ENCODE measurements around the gene SLC23A2. TPM values are rescaled to one million over a fixed set of nuclear protein-coding genes. Genes with fewer than 3 reads are reported as not detected.

SLC23A2 gene
- total RNA-seq, 1 experiment from 2014 or later = 16.3 TPM

GRCh38 chr20:4830696-4831095 is 170.6 kb downstream of the SLC23A2 start:
- POLR2A ChIA-PET = no interaction called here
- CTCF ChIA-PET = no interaction called here
- Histone ChIP-seq H3K27me3 (ENCODE audit: insufficient read depth, low read length) (no peaks in the 10 kb centered on the region), H3K4me1 (ENCODE audit: control insufficient read depth in 1 of 2, insufficient read depth in 2 of 2, low read length in 2 of 2) (no peaks in the 10 kb centered on the region), H3K4me2 (ENCODE audit: low read length) (no peak overlapping the region), H3K9ac (ENCODE audit: low read length) (no peak overlapping the region), H3K9me2 (ENCODE audit: insufficient read depth) (no peaks in the 10 kb centered on the region), H4K20me1 (ENCODE audit: insufficient read depth) (no peaks in the 10 kb centered on the region), H2AFZ (ENCODE audit: low read depth, low read length, poor library complexity, severe bottlenecking) (no peak overlapping the region), H3K36me3 (ENCODE audit: control insufficient read depth in 1 of 2, insufficient read depth in 2 of 2, low read length in 2 of 2) (no peaks in the 10 kb centered on the region), H3K9me3 (ENCODE audit: control insufficient read depth in 1 of 2, insufficient read depth in 1 of 2, low read depth in 1 of 2, low read length in 2 of 2) (no peaks in the 10 kb centered on the region), H3K27ac (ENCODE audit: low read depth, low read length) (no peak overlapping the region), H3K4me3 (replicated peaks in 1 of 2; ENCODE audit: low read depth in 1 of 2, low read length in 2 of 2) (no peak overlapping the region), H3K79me2 (ENCODE audit: insufficient read depth, low read length) (no peaks in the 10 kb centered on the region)
- ATAC-seq (no peak), DNase-seq (ENCODE audit: low read depth, low spot score) (no peak)
- intact Hi-C loops (cut with micrococcal nuclease) = no loop called here
- no TSS peak for BruUV-seq (replicated peaks)
- TF ChIP-seq MAX (IDR thresholded peaks at IDR 0.05) (no peak), SIN3A (IDR thresholded peaks at IDR 0.05; ENCODE audit: low read depth) (no peak), JUND (IDR thresholded peaks at IDR 0.05) (no peak), YY1 (IDR thresholded peaks at IDR 0.05; ENCODE audit: extremely low read depth, insufficient replicate concordance, low read depth, low read length) (no peak), EZH2phosphoT487 (IDR thresholded peaks at IDR 0.05; ENCODE audit: borderline replicate concordance) (no peak), EGR1 (IDR thresholded peaks at IDR 0.05; ENCODE audit: low read depth) (no peak), ZFX (IDR thresholded peaks at IDR 0.05) (no peak), ATF3 (IDR thresholded peaks at IDR 0.05) (no peak), REST (IDR thresholded peaks at IDR 0.05; ENCODE audit: low read depth) (no peak), SRF (IDR thresholded peaks at IDR 0.05; ENCODE audit: low read depth) (no peak)
- RAD21 ChIA-PET (ENCODE audit: low non-redundant PET in 1 of 2, low total read pairs in 2 of 2, uncharacterized antibody in 2 of 2, unreplicated experiment in 2 of 2) = no interaction called here
